Skeletal muscle satellite cell (primary cell): ENCODE data around the gene PIEZO2.

Experiments used
- H3K27me3 ChIP-seq: 2 replicates; pipeline ENCODE4 v1.7.0; 2013; ENCODE audit warnings: low read length; ENCODE audit not compliant: control insufficient read depth, insufficient read depth
- H3K36me3 ChIP-seq: 2 replicates; pipeline ENCODE4 v1.7.0; 2013; ENCODE audit warnings: mild to moderate bottlenecking, control low read depth, low read length; ENCODE audit not compliant: insufficient read depth
- H3K4me1 ChIP-seq: 2 replicates; pipeline ENCODE4 v1.7.0; 2013; ENCODE audit warnings: low read length; ENCODE audit not compliant: control insufficient read depth, insufficient read depth
- H3K4me2 ChIP-seq: 2 replicates; pipeline ENCODE4 v1.7.0; 2013; ENCODE audit warnings: mild to moderate bottlenecking, low read length
- H3K4me3 ChIP-seq: 2 replicates; pipeline ENCODE4 v1.7.0; 2013; ENCODE audit warnings: low read length
- H3K9ac ChIP-seq: 2 replicates; pipeline ENCODE4 v1.7.0; 2013; ENCODE audit warnings: mild to moderate bottlenecking, low read depth, low read length, moderate library complexity
- H3K9me3 ChIP-seq: replicated peaks from 2 replicates; pipeline ENCODE4 v1.7.0; 2013; ENCODE audit warnings: mild to moderate bottlenecking, control low read depth, low read length

Gene PIEZO2

DNA sequence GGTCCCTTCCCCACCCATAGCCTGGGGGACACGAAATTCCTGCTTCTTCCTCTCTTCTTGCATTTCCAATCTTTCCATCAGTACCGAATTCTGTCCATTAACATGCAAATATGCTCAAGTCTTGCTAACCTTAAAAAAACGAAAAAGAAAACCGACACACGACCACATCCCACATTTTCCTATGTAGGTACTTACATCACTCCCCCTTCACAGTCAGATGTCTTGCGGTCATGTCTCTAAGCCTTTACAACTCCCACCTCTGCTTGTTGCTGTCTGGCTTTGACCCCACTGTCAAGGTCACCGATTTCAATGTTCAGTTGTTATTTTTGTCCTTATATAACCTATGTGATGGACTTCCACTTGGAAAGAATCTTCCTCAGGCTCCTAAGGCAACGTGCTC lies 404.1 kb downstream of the PIEZO2 start:
- H3K4me2 ChIP-seq, result no peak overlapping the region
- peaks cover 5% of the 10 kb centered on the region for H3K4me1 ChIP-seq
- no peak overlapping the region for H3K9ac ChIP-seq
- H3K9me3 ChIP-seq, result no peaks in the 10 kb centered on the region
- no peak overlapping the region for H3K4me3 ChIP-seq
- no peaks in the 10 kb centered on the region for H3K36me3 ChIP-seq
- H3K27me3 ChIP-seq, result no peaks in the 10 kb centered on the region

- Histone ChIP-seq H3K4me1 (peaks cover 5% of the 10 kb centered on the region), H3K36me3 (no peaks in the 10 kb centered on the region), H3K4me2 (no peak overlapping the region), H3K27me3 (no peaks in the 10 kb centered on the region), H3K9ac (no peak overlapping the region), H3K4me3 (no peak overlapping the region), H3K9me3 (no peaks in the 10 kb centered on the region)
Observed at GRCh38 chr18:10743766-10744165, 405.6 kb downstream of the PIEZO2 start.

- Histone ChIP-seq H3K4me2 (no peak overlapping the region), H3K4me1 (no peaks in the 10 kb centered on the region), H3K36me3 (no peaks in the 10 kb centered on the region), H3K9me3 (no peaks in the 10 kb centered on the region), H3K4me3 (no peak overlapping the region), H3K9ac (no peak overlapping the region), H3K27me3 (no peaks in the 10 kb centered on the region)
Observed at GRCh38 chr18:10739152-10739551, 410.2 kb downstream of the PIEZO2 start.

DNA sequence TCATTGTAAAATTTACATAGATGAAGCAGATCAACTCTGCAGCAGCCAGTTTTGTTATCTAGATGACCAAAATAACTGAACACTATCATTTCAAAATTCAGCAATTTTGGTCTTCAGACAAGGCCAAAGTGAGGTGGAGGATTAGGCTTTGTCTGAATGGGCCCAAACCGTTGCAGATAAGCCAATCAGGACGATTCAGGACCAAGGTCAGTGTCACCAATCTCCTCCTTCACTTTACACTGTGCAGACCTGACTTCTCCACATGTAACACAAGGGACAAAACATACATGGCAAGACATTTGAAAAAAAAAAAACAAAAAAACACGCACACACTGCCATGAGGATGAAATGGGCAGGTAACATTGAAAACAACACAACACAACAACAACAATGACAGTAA lies 412.4 kb downstream of the PIEZO2 start:
- Histone ChIP-seq H3K9ac (no peak overlapping the region), H3K9me3 (no peaks in the 10 kb centered on the region), H3K4me1 (no peaks in the 10 kb centered on the region), H3K4me2 (no peak overlapping the region), H3K36me3 (no peaks in the 10 kb centered on the region), H3K27me3 (no peaks in the 10 kb centered on the region), H3K4me3 (no peak overlapping the region)

DNA sequence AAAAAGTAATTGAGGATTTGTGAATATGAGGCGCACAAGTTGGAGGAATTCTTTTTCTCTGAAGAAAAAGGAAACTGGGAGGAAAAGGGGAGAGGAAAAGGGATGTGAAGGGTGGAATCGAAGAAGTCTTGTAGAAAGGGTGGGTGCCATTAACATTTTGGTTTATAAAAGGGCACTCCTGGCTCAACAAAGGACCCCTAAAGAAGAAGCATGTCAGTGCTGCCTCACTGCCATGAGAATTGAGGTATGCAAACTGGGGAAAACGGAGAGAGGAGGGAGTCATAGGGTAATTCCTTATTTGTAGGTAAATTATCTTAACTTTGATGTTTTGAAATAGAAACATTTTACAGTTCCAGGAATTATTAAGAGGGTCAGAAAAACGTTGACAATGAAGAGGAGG lies 416.4 kb downstream of the PIEZO2 start:
- Histone ChIP-seq H3K4me2 (no peak overlapping the region), H3K36me3 (no peaks in the 10 kb centered on the region), H3K4me1 (no peaks in the 10 kb centered on the region), H3K9ac (no peak overlapping the region), H3K27me3 (no peaks in the 10 kb centered on the region), H3K9me3 (no peaks in the 10 kb centered on the region), H3K4me3 (no peak overlapping the region)

DNA sequence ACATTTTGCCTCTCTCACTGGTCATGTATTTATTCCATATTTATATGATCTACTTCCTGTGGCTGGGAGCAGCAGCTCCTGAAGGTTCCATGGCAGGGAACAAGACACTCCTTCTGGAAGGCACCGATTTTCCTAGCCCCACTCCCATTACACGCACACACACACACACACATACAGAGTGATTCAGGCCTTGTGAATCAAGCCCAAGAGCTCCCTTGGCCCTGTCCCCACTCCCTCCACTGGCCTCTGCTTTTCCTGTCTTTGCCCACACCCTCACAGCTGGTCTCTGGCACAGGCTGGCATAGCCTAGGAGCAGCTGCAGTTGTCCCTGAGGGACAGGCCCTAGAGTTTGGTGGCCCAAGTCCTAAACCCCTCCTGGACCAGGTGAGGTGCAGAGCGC lies 421.9 kb downstream of the PIEZO2 start:
- H3K4me3 ChIP-seq, result no peak overlapping the region
- H3K4me1 ChIP-seq, result no peaks in the 10 kb centered on the region
- H3K4me2 ChIP-seq, result no peak overlapping the region
- no peaks in the 10 kb centered on the region for H3K9me3 ChIP-seq
- H3K9ac ChIP-seq, result no peak overlapping the region
- no peaks in the 10 kb centered on the region for H3K36me3 ChIP-seq
- H3K27me3 ChIP-seq, result peaks cover 5% of the 10 kb centered on the region

GRCh38 chr18:10726198-10727068 lies 422.9 kb downstream of the PIEZO2 start:
- H3K9me3 ChIP-seq, result no peaks in the 10 kb centered on the region
- no peaks in the 10 kb centered on the region for H3K36me3 ChIP-seq
- peaks cover 5% of the 10 kb centered on the region for H3K27me3 ChIP-seq
- no peak overlapping the region for H3K4me2 ChIP-seq
- no peaks in the 10 kb centered on the region for H3K4me1 ChIP-seq
- H3K4me3 ChIP-seq, result no peak overlapping the region
- H3K9ac ChIP-seq, result no peak overlapping the region

- H3K9me3 ChIP-seq, result no peaks in the 10 kb centered on the region
- no peak overlapping the region for H3K4me2 ChIP-seq
- H3K4me3 ChIP-seq, result no peak overlapping the region
- H3K36me3 ChIP-seq, result no peaks in the 10 kb centered on the region
- H3K9ac ChIP-seq, result no peak overlapping the region
- H3K4me1 ChIP-seq, result no peaks in the 10 kb centered on the region
- peaks cover 5% of the 10 kb centered on the region for H3K27me3 ChIP-seq
Observed at GRCh38 chr18:10724666-10725065, 424.7 kb downstream of the PIEZO2 start.

GRCh38 chr18:10723496-10723895 lies 425.9 kb downstream of the PIEZO2 start:
- Histone ChIP-seq H3K9me3 (no peaks in the 10 kb centered on the region), H3K27me3 (peaks cover 5% of the 10 kb centered on the region), H3K4me1 (no peaks in the 10 kb centered on the region), H3K4me3 (no peak overlapping the region), H3K9ac (no peak overlapping the region), H3K36me3 (no peaks in the 10 kb centered on the region), H3K4me2 (no peak overlapping the region)

GRCh38 chr18:10718809-10719208 lies 430.6 kb downstream of the PIEZO2 start:
- Histone ChIP-seq H3K4me1 (peaks cover 3% of the 10 kb centered on the region), H3K27me3 (no peaks in the 10 kb centered on the region), H3K4me3 (no peak overlapping the region), H3K9me3 (no peaks in the 10 kb centered on the region), H3K36me3 (no peaks in the 10 kb centered on the region), H3K9ac (no peak overlapping the region), H3K4me2 (no peak overlapping the region)

DNA sequence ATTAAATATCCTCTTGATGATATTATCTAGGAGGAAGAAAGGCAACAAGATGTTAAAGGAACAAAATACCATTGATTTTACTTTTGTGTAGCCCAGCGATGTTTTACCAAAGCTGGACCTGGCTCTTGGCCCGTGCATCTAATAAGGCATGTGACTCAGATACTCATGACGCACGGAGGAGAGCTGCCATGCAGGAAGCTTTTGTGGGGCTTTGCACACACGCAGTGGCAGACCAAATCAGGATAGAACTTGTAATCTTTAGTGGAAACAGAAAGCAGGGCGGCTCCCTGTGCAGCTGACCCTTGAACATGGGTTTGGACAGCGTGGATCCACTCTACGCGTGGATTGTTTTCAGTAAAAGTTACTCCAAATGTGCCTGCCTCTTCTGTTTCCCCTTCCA lies 433.6 kb downstream of the PIEZO2 start:
- Histone ChIP-seq H3K4me1 (peaks cover 3% of the 10 kb centered on the region), H3K9me3 (no peaks in the 10 kb centered on the region), H3K27me3 (no peaks in the 10 kb centered on the region), H3K36me3 (no peaks in the 10 kb centered on the region), H3K9ac (no peak overlapping the region), H3K4me3 (no peak overlapping the region), H3K4me2 (peak overlapping the region; percentile 34)

DNA sequence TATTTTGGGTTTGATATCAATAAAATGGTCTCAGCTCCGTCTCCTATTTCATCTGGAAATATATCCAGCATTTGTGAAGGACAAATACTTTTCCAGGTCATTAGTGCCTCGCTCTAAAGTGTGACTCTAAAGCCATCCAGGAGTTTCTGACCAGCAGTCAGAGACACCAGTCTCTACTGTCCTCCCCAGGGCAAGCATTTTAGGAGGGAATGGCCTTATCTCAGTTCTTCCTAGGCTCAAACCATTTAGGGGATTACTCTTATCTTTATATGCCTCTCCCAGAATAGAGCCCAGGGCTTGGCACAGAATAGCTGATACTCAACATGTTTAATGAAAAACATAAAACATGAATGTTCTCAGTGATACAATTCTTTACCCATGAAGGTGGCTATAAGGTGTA lies 436.0 kb downstream of the PIEZO2 start:
- Histone ChIP-seq H3K9me3 (no peaks in the 10 kb centered on the region), H3K27me3 (no peaks in the 10 kb centered on the region), H3K9ac (no peak overlapping the region), H3K36me3 (no peaks in the 10 kb centered on the region), H3K4me1 (peaks cover 3% of the 10 kb centered on the region), H3K4me3 (no peak overlapping the region), H3K4me2 (no peak overlapping the region)
